ENCODE results near the gene GRB10.

The GRB10 gene

GRCh38 chr7:50660040-50660829, 122.5 kb downstream of the GRB10 start:
- no peak for TF ChIP-seq CTCF (IDR thresholded peaks at IDR 0.05; ENCODE audit: insufficient read depth, low read length, poor library complexity, severe bottlenecking)
- Histone ChIP-seq H3K27me3 (replicated peaks; ENCODE audit: control insufficient read depth, insufficient read depth, low read length) (no peaks in the 10 kb centered on the region), H3K4me3 (replicated peaks; ENCODE audit: low read depth, low read length) (no peak overlapping the region), H3K36me3 (ENCODE audit: control insufficient read depth, insufficient read depth, low read length) (no peaks in the 10 kb centered on the region)
- no peak for DNase-seq (ENCODE audit: extremely low read depth, insufficient read length)

- no peak for DNase-seq (ENCODE audit: extremely low read depth, insufficient read length)
- TF ChIP-seq CTCF (IDR thresholded peaks at IDR 0.05; ENCODE audit: insufficient read depth, low read length, poor library complexity, severe bottlenecking), result no peak
Measured at GRCh38 chr7:50659329-50659965, 123.2 kb downstream of the GRB10 start.

DNA sequence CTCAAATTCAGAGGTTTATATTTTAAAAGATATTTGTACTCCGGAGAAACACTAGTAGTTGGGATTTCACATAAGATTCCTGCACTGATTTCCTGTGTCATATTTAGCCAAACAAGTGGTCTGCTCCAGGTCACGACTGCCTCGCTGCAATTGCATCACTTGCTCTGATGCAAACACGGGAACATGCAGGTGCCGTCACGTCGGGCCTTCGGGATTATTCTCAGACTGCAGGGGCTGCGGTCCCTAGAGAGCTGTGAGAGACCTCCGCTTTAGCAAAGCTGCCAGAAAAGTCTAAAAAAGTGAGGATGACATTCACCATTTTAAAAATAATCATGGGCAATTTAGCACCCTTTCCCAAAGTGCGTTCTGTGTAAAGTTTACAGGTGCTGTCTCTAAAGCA, 124.0 kb downstream of the GRB10 start:
- H3K36me3 ChIP-seq (ENCODE audit: control insufficient read depth, insufficient read depth, low read length), result no peaks in the 10 kb centered on the region
- H3K27me3 ChIP-seq (replicated peaks; ENCODE audit: control insufficient read depth, insufficient read depth, low read length), result no peaks in the 10 kb centered on the region; the same call in 1 of the 2 replicates
- TF ChIP-seq CTCF (IDR thresholded peaks at IDR 0.05; ENCODE audit: insufficient read depth, low read length, poor library complexity, severe bottlenecking), result no peak
- H3K4me3 ChIP-seq (replicated peaks; ENCODE audit: low read depth, low read length), result no peak overlapping the region
- DNase-seq (ENCODE audit: extremely low read depth, insufficient read length), result no peak

More at GRCh38 chr7:50659329-50659965, 123.2 kb downstream of the GRB10 start:
- Histone ChIP-seq H3K27me3 (replicated peaks; ENCODE audit: control insufficient read depth, insufficient read depth, low read length) (no peaks in the 10 kb centered on the region), H3K36me3 (ENCODE audit: control insufficient read depth, insufficient read depth, low read length) (no peaks in the 10 kb centered on the region), H3K4me3 (replicated peaks; ENCODE audit: low read depth, low read length) (no peak overlapping the region)

- no peak for TF ChIP-seq CTCF (IDR thresholded peaks at IDR 0.05; ENCODE audit: insufficient read depth, low read length, poor library complexity, severe bottlenecking)
Measured at GRCh38 chr7:50657912-50658311, 124.8 kb downstream of the GRB10 start.

GRCh38 chr7:50657341-50657873, 125.3 kb downstream of the GRB10 start:
- no peaks in the 10 kb centered on the region; the same call in 1 of the 2 replicates for H3K27me3 ChIP-seq (replicated peaks; ENCODE audit: control insufficient read depth, insufficient read depth, low read length)

More at GRCh38 chr7:50657912-50658311, 124.8 kb downstream of the GRB10 start:
- H3K4me3 ChIP-seq (replicated peaks; ENCODE audit: low read depth, low read length), result no peak overlapping the region
- H3K36me3 ChIP-seq (ENCODE audit: control insufficient read depth, insufficient read depth, low read length), result no peaks in the 10 kb centered on the region
- no peak for DNase-seq (ENCODE audit: extremely low read depth, insufficient read length)
- no peaks in the 10 kb centered on the region; the same call in 1 of the 2 replicates for H3K27me3 ChIP-seq (replicated peaks; ENCODE audit: control insufficient read depth, insufficient read depth, low read length)

More at GRCh38 chr7:50657341-50657873, 125.3 kb downstream of the GRB10 start:
- TF ChIP-seq CTCF (IDR thresholded peaks at IDR 0.05; ENCODE audit: insufficient read depth, low read length, poor library complexity, severe bottlenecking), result no peak
- no peak for DNase-seq (ENCODE audit: extremely low read depth, insufficient read length)
- no peak overlapping the region for H3K4me3 ChIP-seq (replicated peaks; ENCODE audit: low read depth, low read length)
- H3K36me3 ChIP-seq (ENCODE audit: control insufficient read depth, insufficient read depth, low read length), result no peaks in the 10 kb centered on the region

Data from GM06990 (cell line).